ENCODE data around the gene GBF1.

Gene GBF1

GRCh38 chr10:102283488-102283887 lies 38.2 kb downstream of the GBF1 start:
- H3K9me3 ChIP-seq (replicated peaks in 1 of 2; ENCODE audit: control insufficient read depth in 2 of 2, insufficient read depth in 1 of 2, low read depth in 1 of 2, low read length in 2 of 2): no peaks in the 10 kb centered on the region
- no peak for DNase-seq (ENCODE audit: low spot score)

GRCh38 chr10:102283890-102284289 lies 38.6 kb downstream of the GBF1 start:
- Histone ChIP-seq H3K36me3 (replicated peaks in 1 of 2; ENCODE audit: control insufficient read depth in 2 of 2, insufficient read depth in 2 of 2, low read length in 2 of 2) (no peaks in the 10 kb centered on the region), H2AK5ac (ENCODE audit: low read depth, low read length) (no peak overlapping the region), H2BK5ac (ENCODE audit: low read length) (no peak overlapping the region), H2BK15ac (ENCODE audit: low read length) (no peak overlapping the region), H4K8ac (ENCODE audit: low read depth, low read length) (no peak overlapping the region), H3K23ac (ENCODE audit: low read depth, low read length, poor library complexity) (no peak overlapping the region), H3K79me1 (ENCODE audit: low read depth, low read length) (no peaks in the 10 kb centered on the region), H3K27me3 (ENCODE audit: control insufficient read depth in 3 of 3, insufficient read depth in 3 of 3, low read depth in 1 of 3, low read length in 3 of 3) (no peaks in the 10 kb centered on the region), H3K4me3 (ENCODE audit: low read length in 2 of 2) (no peak overlapping the region), H2BK12ac (ENCODE audit: low read length) (no peak overlapping the region), H3K9ac (ENCODE audit: low read depth, low read length, poor library complexity) (no peak overlapping the region), H3K18ac (ENCODE audit: low read length) (no peak overlapping the region), H4K91ac (ENCODE audit: low read depth, low read length, poor library complexity) (no peak overlapping the region), H3K14ac (ENCODE audit: low read length) (no peak overlapping the region), H3K27ac (replicated peaks; ENCODE audit: low read length) (no peak overlapping the region), H3K4ac (ENCODE audit: low read length) (no peak overlapping the region), H2AFZ (ENCODE audit: low read length) (no peak overlapping the region), H2BK120ac (ENCODE audit: low read depth, low read length) (no peak overlapping the region), H3K4me2 (ENCODE audit: insufficient read depth, low read length, poor library complexity, severe bottlenecking) (no peak overlapping the region), H3K4me1 (ENCODE audit: control insufficient read depth in 2 of 2, insufficient read depth in 1 of 2, low read depth in 1 of 2, low read length in 2 of 2) (peaks cover 0 to 9% of the 10 kb centered on the region in 2 donors), H3K9me3 (replicated peaks in 1 of 2; ENCODE audit: control insufficient read depth in 2 of 2, insufficient read depth in 1 of 2, low read depth in 1 of 2, low read length in 2 of 2) (no peaks in the 10 kb centered on the region)
- DNase-seq (ENCODE audit: low spot score): no peak
- WGBS, 2 donors (ENCODE audit: extremely low coverage in 2 of 2, insufficient read length in 2 of 2, insufficient replicate concordance in 1 of 2): no CpG with 5 or more reads among the region's 2 CpGs

More at GRCh38 chr10:102283488-102283887, 38.2 kb downstream of the GBF1 start:
- Histone ChIP-seq H2AFZ (ENCODE audit: low read length) (no peak overlapping the region), H3K4me3 (ENCODE audit: low read length in 2 of 2) (no peak overlapping the region), H2BK12ac (ENCODE audit: low read length) (no peak overlapping the region), H2BK5ac (ENCODE audit: low read length) (no peak overlapping the region), H2AK5ac (ENCODE audit: low read depth, low read length) (no peak overlapping the region), H3K18ac (ENCODE audit: low read length) (no peak overlapping the region), H3K27ac (replicated peaks; ENCODE audit: low read length) (no peak overlapping the region), H2BK120ac (ENCODE audit: low read depth, low read length) (no peak overlapping the region), H3K79me1 (ENCODE audit: low read depth, low read length) (no peaks in the 10 kb centered on the region), H3K4me1 (ENCODE audit: control insufficient read depth in 2 of 2, insufficient read depth in 1 of 2, low read depth in 1 of 2, low read length in 2 of 2) (peaks cover 0 to 9% of the 10 kb centered on the region in 2 donors), H3K4me2 (ENCODE audit: insufficient read depth, low read length, poor library complexity, severe bottlenecking) (no peak overlapping the region), H3K27me3 (ENCODE audit: control insufficient read depth in 3 of 3, insufficient read depth in 3 of 3, low read depth in 1 of 3, low read length in 3 of 3) (no peaks in the 10 kb centered on the region), H4K8ac (ENCODE audit: low read depth, low read length) (no peak overlapping the region), H2BK15ac (ENCODE audit: low read length) (no peak overlapping the region), H3K36me3 (replicated peaks in 1 of 2; ENCODE audit: control insufficient read depth in 2 of 2, insufficient read depth in 2 of 2, low read length in 2 of 2) (no peaks in the 10 kb centered on the region), H3K14ac (ENCODE audit: low read length) (no peak overlapping the region), H3K9ac (ENCODE audit: low read depth, low read length, poor library complexity) (no peak overlapping the region), H4K91ac (ENCODE audit: low read depth, low read length, poor library complexity) (no peak overlapping the region), H3K23ac (ENCODE audit: low read depth, low read length, poor library complexity) (no peak overlapping the region), H3K4ac (ENCODE audit: low read length) (no peak overlapping the region)
- WGBS, 2 donors (ENCODE audit: extremely low coverage in 2 of 2, insufficient read length in 2 of 2, insufficient replicate concordance in 1 of 2): no CpG with 5 or more reads among the region's 2 CpGs

GRCh38 chr10:102284531-102284930 lies 39.2 kb downstream of the GBF1 start:
- Histone ChIP-seq H3K4me1 (ENCODE audit: control insufficient read depth in 2 of 2, insufficient read depth in 1 of 2, low read depth in 1 of 2, low read length in 2 of 2) (peaks cover 0 to 9% of the 10 kb centered on the region in 2 donors), H2BK15ac (ENCODE audit: low read length) (no peak overlapping the region), H2BK12ac (ENCODE audit: low read length) (no peak overlapping the region), H3K9me3 (replicated peaks in 1 of 2; ENCODE audit: control insufficient read depth in 2 of 2, insufficient read depth in 1 of 2, low read depth in 1 of 2, low read length in 2 of 2) (no peaks in the 10 kb centered on the region), H3K14ac (ENCODE audit: low read length) (no peak overlapping the region), H3K4ac (ENCODE audit: low read length) (no peak overlapping the region), H4K8ac (ENCODE audit: low read depth, low read length) (no peak overlapping the region), H3K18ac (ENCODE audit: low read length) (no peak overlapping the region), H3K4me3 (ENCODE audit: low read length in 2 of 2) (no peak overlapping the region), H3K9ac (ENCODE audit: low read depth, low read length, poor library complexity) (no peak overlapping the region), H3K4me2 (ENCODE audit: insufficient read depth, low read length, poor library complexity, severe bottlenecking) (no peak overlapping the region), H3K23ac (ENCODE audit: low read depth, low read length, poor library complexity) (no peak overlapping the region), H2BK5ac (ENCODE audit: low read length) (no peak overlapping the region), H2AFZ (ENCODE audit: low read length) (no peak overlapping the region), H4K91ac (ENCODE audit: low read depth, low read length, poor library complexity) (no peak overlapping the region), H2BK120ac (ENCODE audit: low read depth, low read length) (no peak overlapping the region), H3K27ac (replicated peaks; ENCODE audit: low read length) (no peak overlapping the region), H2AK5ac (ENCODE audit: low read depth, low read length) (no peak overlapping the region), H3K27me3 (ENCODE audit: control insufficient read depth in 3 of 3, insufficient read depth in 3 of 3, low read depth in 1 of 3, low read length in 3 of 3) (no peaks in the 10 kb centered on the region), H3K36me3 (replicated peaks in 1 of 2; ENCODE audit: control insufficient read depth in 2 of 2, insufficient read depth in 2 of 2, low read length in 2 of 2) (no peaks in the 10 kb centered on the region), H3K79me1 (ENCODE audit: low read depth, low read length) (no peaks in the 10 kb centered on the region)
- no CpG with 5 or more reads among the region's 2 CpGs for WGBS, 2 donors (ENCODE audit: extremely low coverage in 2 of 2, insufficient read length in 2 of 2, insufficient replicate concordance in 1 of 2)
- no peak for DNase-seq (ENCODE audit: low spot score)

- no peak overlapping the region for H2BK15ac ChIP-seq (ENCODE audit: low read length)
- no peak overlapping the region for H2AK5ac ChIP-seq (ENCODE audit: low read depth, low read length)
- H3K14ac ChIP-seq (ENCODE audit: low read length): no peak overlapping the region
- H3K4me1 ChIP-seq (ENCODE audit: control insufficient read depth in 2 of 2, insufficient read depth in 1 of 2, low read depth in 1 of 2, low read length in 2 of 2): peaks cover 0 to 7% of the 10 kb centered on the region in 2 donors
- DNase-seq (ENCODE audit: low spot score): no peak
- no peaks in the 10 kb centered on the region for H3K36me3 ChIP-seq (replicated peaks in 1 of 2; ENCODE audit: control insufficient read depth in 2 of 2, insufficient read depth in 2 of 2, low read length in 2 of 2)
- H3K18ac ChIP-seq (ENCODE audit: low read length): no peak overlapping the region
- H3K4me3 ChIP-seq (ENCODE audit: low read length in 2 of 2): no peak overlapping the region
- no peak overlapping the region for H3K27ac ChIP-seq (replicated peaks; ENCODE audit: low read length)
- WGBS, 2 donors (ENCODE audit: extremely low coverage in 2 of 2, insufficient read length in 2 of 2, insufficient replicate concordance in 1 of 2): no CpG with 5 or more reads among the region's 2 CpGs
- no peak overlapping the region for H3K23ac ChIP-seq (ENCODE audit: low read depth, low read length, poor library complexity)
- no peak overlapping the region for H2AFZ ChIP-seq (ENCODE audit: low read length)
- no peak overlapping the region for H4K91ac ChIP-seq (ENCODE audit: low read depth, low read length, poor library complexity)
- no peaks in the 10 kb centered on the region for H3K79me1 ChIP-seq (ENCODE audit: low read depth, low read length)
- H4K8ac ChIP-seq (ENCODE audit: low read depth, low read length): no peak overlapping the region
- no peak overlapping the region for H3K4ac ChIP-seq (ENCODE audit: low read length)
- no peaks in the 10 kb centered on the region for H3K27me3 ChIP-seq (ENCODE audit: control insufficient read depth in 3 of 3, insufficient read depth in 3 of 3, low read depth in 1 of 3, low read length in 3 of 3)
- H3K4me2 ChIP-seq (ENCODE audit: insufficient read depth, low read length, poor library complexity, severe bottlenecking): no peak overlapping the region
- no peaks in the 10 kb centered on the region for H3K9me3 ChIP-seq (replicated peaks in 1 of 2; ENCODE audit: control insufficient read depth in 2 of 2, insufficient read depth in 1 of 2, low read depth in 1 of 2, low read length in 2 of 2)
- H2BK12ac ChIP-seq (ENCODE audit: low read length): no peak overlapping the region
- H3K9ac ChIP-seq (ENCODE audit: low read depth, low read length, poor library complexity): no peak overlapping the region
- no peak overlapping the region for H2BK120ac ChIP-seq (ENCODE audit: low read depth, low read length)
- H2BK5ac ChIP-seq (ENCODE audit: low read length): no peak overlapping the region
Observed at GRCh38 chr10:102285133-102285532, 39.8 kb downstream of the GBF1 start.
